H1 (cell line): ENCODE data around the gene PAX5. TPM values are rescaled to one million over a fixed set of nuclear protein-coding genes. Genes with fewer than 3 reads are reported as not detected.

ENCODE experiments used
- CTCF ChIA-PET: fragments of 300-600 bp; sonication (Branson Sonifier 250); formaldehyde crosslinking; loops from one replicate; lab custom pipeline; 2021; ENCODE audit not compliant: partially characterized antibody; lab: Charles Lee
- POLR2A ChIA-PET: fragments of 300-600 bp; sonication (Branson Sonifier 250); formaldehyde crosslinking; loops from one replicate; lab custom pipeline; 2021; ENCODE audit warnings: inconsistent platforms; ENCODE audit not compliant: partially characterized antibody; lab: Charles Lee
- DNase-seq, 2 experiments: peaks; one replicate each; pipeline versions ENCODE4 v3.0.0 to v3.0.0-alpha.2; 2010 to 2022; ENCODE audit warnings: low spot score in 2 of 2, low read depth in 1 of 2, mixed read lengths in 1 of 2
- FAIRE-seq: peaks from 2 replicates; lab custom pipeline; 2011; peaks lifted over from hg19 to GRCh38; lab: Jason Lieb, UNC
- H2AFZ ChIP-seq: 2 replicates; pipeline ENCODE4 v1.8.1; 2012; ENCODE audit warnings: low read length, inconsistent platforms
- H2AK5ac ChIP-seq: 2 replicates; pipeline ENCODE4 v1.6.1; 2013; ENCODE audit warnings: low read depth, low read length
- H2BK120ac ChIP-seq: replicated peaks from 2 replicates; pipeline ENCODE3; 2013; ENCODE audit warnings: low read depth, low read length, inconsistent platforms
- H2BK12ac ChIP-seq: 2 replicates; pipeline ENCODE4 v1.6.1; 2013; ENCODE audit warnings: low read depth, low read length
- H2BK15ac ChIP-seq: 2 replicates; pipeline ENCODE4 v1.6.1; 2013; ENCODE audit warnings: low read length
- H2BK20ac ChIP-seq: 2 replicates; pipeline ENCODE4 v1.6.1; 2013; ENCODE audit warnings: low read length
- H2BK5ac ChIP-seq: 2 replicates; pipeline ENCODE4 v1.6.1; 2013; ENCODE audit warnings: low read depth, low read length
- H3K14ac ChIP-seq: 2 replicates; pipeline ENCODE4 v1.6.1; 2013; ENCODE audit warnings: inconsistent platforms; ENCODE audit not compliant: insufficient read length
- H3K18ac ChIP-seq: 2 replicates; pipeline ENCODE4 v1.6.1; 2013; ENCODE audit warnings: low read length; ENCODE audit errors: extremely low read depth
- H3K23ac ChIP-seq: 2 replicates; pipeline ENCODE4 v1.6.1; 2013; ENCODE audit warnings: inconsistent platforms; ENCODE audit not compliant: insufficient read length
- H3K23me2 ChIP-seq: 2 replicates; pipeline ENCODE4 v1.6.1; 2013; ENCODE audit warnings: low read depth, low read length
- H3K27ac ChIP-seq: 2 replicates; pipeline ENCODE4 v1.6.1; 2011; ENCODE audit warnings: low read depth, low read length, inconsistent platforms
- H3K27me3 ChIP-seq, 4 experiments: replicated peaks in 1 of 4; 1 replicate in 1 of 4; 2 replicates in 3 of 4; pipeline versions ENCODE4 v1.6.1 to v1.8.1; 2011 to 2013; ENCODE audit warnings: low read length in 3 of 4, mild to moderate bottlenecking in 3 of 4, inconsistent platforms in 2 of 4, mixed read lengths in 2 of 4, moderate library complexity in 1 of 4; ENCODE audit not compliant: control insufficient read depth in 3 of 4, insufficient read depth in 3 of 4; ENCODE audit errors: extremely low read depth in 1 of 4
- H3K36me3 ChIP-seq, 4 experiments: 2 replicates each; pipeline versions ENCODE4 v1.6.1 to v1.8.1; 2011 to 2013; ENCODE audit warnings: mild to moderate bottlenecking in 4 of 4, low read length in 3 of 4, moderate library complexity in 2 of 4, control low read depth in 1 of 4, inconsistent platforms in 1 of 4; ENCODE audit not compliant: insufficient read depth in 4 of 4, control insufficient read depth in 2 of 4
- H3K4ac ChIP-seq: replicated peaks from 2 replicates; pipeline ENCODE3; 2013; ENCODE audit warnings: low read length, low read depth, mixed read lengths, inconsistent platforms; ENCODE audit not compliant: insufficient read length
- H3K4me1 ChIP-seq, 4 experiments: replicated peaks in 1 of 4; 1 replicate in 1 of 4; 2 replicates in 3 of 4; pipeline versions ENCODE4 v1.6.1 to v1.8.1; 2011 to 2013; ENCODE audit warnings: low read length in 3 of 4, inconsistent platforms in 2 of 4, mixed read lengths in 1 of 4; ENCODE audit not compliant: insufficient read depth in 4 of 4, control insufficient read depth in 3 of 4
- H3K4me2 ChIP-seq, 2 experiments: 2 replicates each; pipeline versions ENCODE4 v1.6.1 to v1.8.1; 2011 to 2013; ENCODE audit warnings: low read depth in 2 of 2, low read length in 2 of 2, control low read depth in 1 of 2, inconsistent platforms in 1 of 2, mild to moderate bottlenecking in 1 of 2; ENCODE audit not compliant: insufficient read depth in 1 of 2
- H3K4me3 ChIP-seq, 4 experiments: fragments of 200-600, 300-600 bp in 1 of 4; sonication (generic), shearing (Covaris generic), sonication (Bioruptor Twin) in 1 of 4; 2 replicates each; pipeline versions ENCODE4 v1.5.1 to v1.8.1; 2011 to 2016; ENCODE audit warnings: low read length in 4 of 4, low read depth in 3 of 4, control low read depth in 2 of 4, inconsistent platforms in 2 of 4, mild to moderate bottlenecking in 2 of 4, mixed read lengths in 1 of 4, moderate library complexity in 1 of 4; ENCODE audit not compliant: insufficient read depth in 2 of 4; ENCODE audit errors: extremely low read depth in 1 of 4
- H3K56ac ChIP-seq: replicated peaks from 2 replicates; pipeline ENCODE3; 2013; ENCODE audit warnings: low read depth, mild to moderate bottlenecking, mixed read lengths, low read length, inconsistent platforms; ENCODE audit not compliant: insufficient read length
- H3K79me1 ChIP-seq: 2 replicates; pipeline ENCODE4 v1.6.1; 2013; ENCODE audit warnings: low read depth, low read length, control low read depth
- H3K79me2 ChIP-seq, 2 experiments: 2 replicates each; pipeline versions ENCODE4 v1.6.1 to v1.8.1; 2012 to 2013; ENCODE audit warnings: low read length in 2 of 2, mild to moderate bottlenecking in 2 of 2, inconsistent platforms in 1 of 2; ENCODE audit not compliant: insufficient read depth in 2 of 2, control insufficient read depth in 1 of 2
- H3K9ac ChIP-seq, 4 experiments: replicated peaks in 1 of 4; 1 replicate in 1 of 4; 2 replicates in 3 of 4; pipeline versions ENCODE4 v1.6.1 to v1.8.1; 2011 to 2013; ENCODE audit warnings: low read depth in 3 of 4, low read length in 3 of 4, control low read depth in 2 of 4, mild to moderate bottlenecking in 2 of 4, moderate library complexity in 2 of 4, inconsistent platforms in 1 of 4; ENCODE audit errors: extremely low read depth in 1 of 4
- H3K9me3 ChIP-seq, 2 experiments: 2 replicates each; pipeline versions ENCODE4 v1.6.1 to v1.8.1; 2012 to 2013; ENCODE audit warnings: mild to moderate bottlenecking in 2 of 2, moderate library complexity in 2 of 2, control low read depth in 1 of 2, inconsistent platforms in 1 of 2, low read depth in 1 of 2, low read length in 1 of 2, mixed read lengths in 1 of 2; ENCODE audit not compliant: insufficient read depth in 2 of 2
- H4K20me1 ChIP-seq, 2 experiments: replicated peaks in 1 of 2; 2 replicates each; pipeline versions ENCODE3 to v1.8.1; 2011 to 2013; ENCODE audit warnings: inconsistent platforms in 2 of 2, low read length in 2 of 2, mild to moderate bottlenecking in 1 of 2; ENCODE audit not compliant: insufficient read depth in 2 of 2, control insufficient read depth in 1 of 2
- H4K5ac ChIP-seq: 2 replicates; pipeline ENCODE4 v1.6.1; 2013; ENCODE audit warnings: low read length, low read depth, mixed read lengths, inconsistent platforms; ENCODE audit not compliant: insufficient read length
- H4K8ac ChIP-seq: 2 replicates; pipeline ENCODE4 v1.8.0; 2013; ENCODE audit warnings: mild to moderate bottlenecking, moderate library complexity, low read length, inconsistent platforms; ENCODE audit not compliant: insufficient read depth; ENCODE audit errors: extremely low read depth
- H4K91ac ChIP-seq: replicated peaks from 2 replicates; pipeline ENCODE3; 2013; ENCODE audit warnings: low read length, mixed read lengths, inconsistent platforms; ENCODE audit not compliant: insufficient read length
- CBX5 ChIP-seq: fragments of 300-800, 300-1000 bp; sonication (generic); IDR thresholded peaks from 2 replicates; pipeline ENCODE4 v1.7.1; 2016; ENCODE audit warnings: antibody characterized with exemption, low read length, low read depth
- CBX8 ChIP-seq: fragments of 300-800, 300-1000 bp; sonication (generic); IDR thresholded peaks from 2 replicates; pipeline ENCODE4 v1.7.1; 2016; ENCODE audit warnings: low read depth, low read length, borderline replicate concordance
- CHD1 ChIP-seq: IDR thresholded peaks from 2 replicates; pipeline ENCODE4 v1.6.1; 2012; ENCODE audit warnings: low read depth, low read length, improper control_type of control experiment
- EGR1 ChIP-seq: IDR thresholded peaks from 2 replicates; pipeline ENCODE4 v1.6.1; 2011; ENCODE audit warnings: low read depth, low read length, borderline replicate concordance
- HDAC6 ChIP-seq: IDR thresholded peaks from one replicate; pipeline ENCODE4 v1.7.1; 2012; ENCODE audit warnings: low read depth, mild to moderate bottlenecking, inconsistent platforms, low read length, moderate library complexity
- KDM1A ChIP-seq: fragments of 200-600, 300-600 bp; sonication (generic); IDR thresholded peaks from 2 replicates; pipeline ENCODE4 v1.7.1; 2016; ENCODE audit warnings: mild to moderate bottlenecking, low read length, borderline replicate concordance
- RXRA ChIP-seq: IDR thresholded peaks from 2 replicates; pipeline ENCODE4 v1.6.1; 2011; ENCODE audit warnings: low read depth, mild to moderate bottlenecking, low read length, moderate library complexity; ENCODE audit not compliant: insufficient read depth
- SIX5 ChIP-seq: IDR thresholded peaks from 2 replicates; pipeline ENCODE4 v1.6.1; 2011; ENCODE audit warnings: mild to moderate bottlenecking, low read depth, low read length
- SP2 ChIP-seq: IDR thresholded peaks from 2 replicates; pipeline ENCODE4 v1.6.1; 2012; ENCODE audit warnings: mild to moderate bottlenecking, low read length, inconsistent platforms
- SUZ12 ChIP-seq: fragments of 200-600 bp; sonication (generic); IDR thresholded peaks from 2 replicates; pipeline ENCODE4 v1.6.1; 2012; ENCODE audit warnings: mild to moderate bottlenecking, inconsistent platforms, low read length, moderate library complexity, mixed read lengths
- TAF1 ChIP-seq: IDR thresholded peaks from 2 replicates; pipeline ENCODE4 v1.6.1; 2011; ENCODE audit warnings: mild to moderate bottlenecking, low read depth, low read length
- ZNF274 ChIP-seq: IDR thresholded peaks from 2 replicates; pipeline ENCODE4 v1.7.0; 2012; ENCODE audit warnings: low read length, borderline replicate concordance; ENCODE audit errors: extremely low read depth
- WGBS, 2 experiments: shearing (Covaris generic) in 1 of 2; methylation state at CpG; one replicate each; pipeline versions ENCODE4 v1.1.6 to v1.1.7; 2013 to 2015; ENCODE audit warnings: low lambda C conversion rate in 2 of 2, mixed read lengths in 2 of 2, inconsistent platforms in 1 of 2, low coverage in 1 of 2, missing lambda C conversion rate in 1 of 2; ENCODE audit not compliant: insufficient replicate concordance in 2 of 2, insufficient coverage in 1 of 2, insufficient read length in 1 of 2; ENCODE audit errors: extremely low coverage in 1 of 2, missing lambda C conversion rate in 1 of 2; 5-methylcytosine and 5-hydroxymethylcytosine counted together
- polyA plus RNA-seq, 7 experiments: library from polyadenylated mRNA; depleted of rRNA in 3 of 7; stranded (reverse) in 5 of 7; unstranded in 2 of 7; fragments of >200 nt in 5 of 7; fragments of 200-250 nt in 2 of 7; gene quantifications; 1 replicate in 5 of 7; 2 replicates in 1 of 7; 4 replicates in 1 of 7; pipeline versions ENCODE4 v1.2.1 to v1.2.3, GENCODE V29; 2011 to 2013; ENCODE audit warnings: missing spikeins in 2 of 7, mixed read lengths in 2 of 7
- total RNA-seq: library from RNA; stranded (reverse); fragmentation: NEBNext Ultra II Directional; extraction: Animal tissue kit (Norgen Biotek cat#: 25700); gene quantifications from 2 replicates; pipeline ENCODE4 v1.2.1, GENCODE V29; 2021
- TF ChIP-seq, protein P1 (sequence below): IDR thresholded peaks from 2 replicates; pipeline ENCODE4 v1.6.1; 2012; ENCODE audit warnings: low read length, inconsistent platforms

The PAX5 gene
- total and polyA plus RNA-seq, 2 of the 8 experiments (the other 6 are each of a cell fraction or from before 2014, with no cell fraction given) = 0.29 to 0.43 TPM

DNA sequence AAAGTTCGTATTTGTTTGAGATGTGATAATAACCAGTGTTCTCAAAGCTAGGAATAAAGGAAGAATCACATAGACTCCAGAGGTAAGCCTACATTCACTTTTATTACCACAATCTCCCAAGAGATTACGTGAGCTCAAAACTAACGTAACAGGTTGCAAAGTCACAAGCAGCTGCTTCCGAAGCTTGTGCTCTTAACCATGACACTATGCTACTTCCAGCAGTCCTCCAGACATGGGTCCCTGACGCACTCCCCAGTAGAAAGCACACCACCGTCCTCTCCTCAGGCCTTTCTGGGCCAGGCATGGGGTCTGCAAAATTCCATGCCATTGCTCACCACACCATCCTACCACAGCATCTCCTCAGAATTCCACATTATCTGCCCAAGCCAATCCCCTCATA, 84.6 kb downstream of the PAX5 start:
- no peak overlapping the region for H2BK5ac ChIP-seq
- H3K4ac ChIP-seq = no peak overlapping the region
- no peak overlapping the region for H2BK15ac ChIP-seq
- H2AK5ac ChIP-seq = 0 out of 2 replicates have a peak overlapping the region, but pooled peaks have one; percentile 28
- no peak overlapping the region for H3K4me3 ChIP-seq
- FAIRE-seq = no peak
- H2BK120ac ChIP-seq = no peak overlapping the region
- H4K8ac ChIP-seq = no peak overlapping the region
- H3K9me3 ChIP-seq = no peaks in the 10 kb centered on the region
- H3K4me1 ChIP-seq = peaks cover 0 to 4% (median 1%) of the 10 kb centered on the region in 4 experiments; a peak in 1 of 7 replicates
- no peak for DNase-seq
- no peak overlapping the region for H3K23ac ChIP-seq
- CTCF ChIA-PET = interaction anchor here (0.6 to 3.5 kb wide), 7 partner anchors 14 to 151 kb away, joined by 4 to 11 read pairs (median 6); no protein-coding TSS in a partner anchor
- no peak overlapping the region for H4K91ac ChIP-seq
- 92% methylated on average over 6 of the region's 6 CpGs; no CpG with 5 or more reads in 1 of the 2 experiments for WGBS, 2 experiments
- H4K20me1 ChIP-seq = no peaks in the 10 kb centered on the region
- H3K79me1 ChIP-seq = no peaks in the 10 kb centered on the region
- H3K14ac ChIP-seq = no peak overlapping the region
- H3K23me2 ChIP-seq = no peaks in the 10 kb centered on the region
- no peak overlapping the region for H3K18ac ChIP-seq
- H3K79me2 ChIP-seq = no peaks in the 10 kb centered on the region
- no peak overlapping the region for H4K5ac ChIP-seq
- no peak overlapping the region for H2BK20ac ChIP-seq
- TF ChIP-seq CHD1 (no peak), KDM1A (no peak), RXRA (no peak), ZNF274 (no peak), CBX5 (no peak), TAF1 (no peak), CBX8 (no peak), SIX5 (no peak), HDAC6 (no peak), SP2 (no peak), EGR1 (no peak), SUZ12 (no peak)
- TF ChIP-seq, protein P1, sequence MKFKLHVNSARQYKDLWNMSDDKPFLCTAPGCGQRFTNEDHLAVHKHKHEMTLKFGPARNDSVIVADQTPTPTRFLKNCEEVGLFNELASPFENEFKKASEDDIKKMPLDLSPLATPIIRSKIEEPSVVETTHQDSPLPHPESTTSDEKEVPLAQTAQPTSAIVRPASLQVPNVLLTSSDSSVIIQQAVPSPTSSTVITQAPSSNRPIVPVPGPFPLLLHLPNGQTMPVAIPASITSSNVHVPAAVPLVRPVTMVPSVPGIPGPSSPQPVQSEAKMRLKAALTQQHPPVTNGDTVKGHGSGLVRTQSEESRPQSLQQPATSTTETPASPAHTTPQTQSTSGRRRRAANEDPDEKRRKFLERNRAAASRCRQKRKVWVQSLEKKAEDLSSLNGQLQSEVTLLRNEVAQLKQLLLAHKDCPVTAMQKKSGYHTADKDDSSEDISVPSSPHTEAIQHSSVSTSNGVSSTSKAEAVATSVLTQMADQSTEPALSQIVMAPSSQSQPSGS = no peak
- TF ChIP-seq, all 59 proteins: peak for 0
- no peaks in the 10 kb centered on the region for H3K36me3 ChIP-seq
- H3K27ac ChIP-seq = no peak overlapping the region
- POLR2A ChIA-PET = interaction anchor here (1.0 kb wide), 1 partner anchor 10 kb away, joined by 4 read pairs; no protein-coding TSS in a partner anchor
- H3K4me2 ChIP-seq = no peak overlapping the region
- H3K56ac ChIP-seq = no peak overlapping the region
- H3K9ac ChIP-seq = no peak overlapping the region
- no peak overlapping the region for H2AFZ ChIP-seq
- H2BK12ac ChIP-seq = no peak overlapping the region
- H3K27me3 ChIP-seq = no peaks in the 10 kb centered on the region; a peak in 1 of 7 replicates
